Measurements from ENCODE around the gene EFNA4.
A peak's percentile ranks its signal among the peaks of the same experiment; 100 is the strongest.

The EFNA4 gene

GRCh38 chr1:155072531-155073289, 9.2 kb downstream of the EFNA4 start:
- FAIRE-seq: no peak

GRCh38 chr1:155073377-155074242, 10.1 kb downstream of the EFNA4 start:
- no peak for FAIRE-seq
- no peak for DNase-seq (ENCODE audit: low spot score)

More at GRCh38 chr1:155072531-155073289, 9.2 kb downstream of the EFNA4 start:
- no peak for DNase-seq (ENCODE audit: low spot score)

- no peak for FAIRE-seq
- DNase-seq (ENCODE audit: low spot score): no peak
These were observed 12.0 kb downstream of the EFNA4 start for GRCh38 chr1:155075535-155075934.

- FAIRE-seq (no peak), DNase-seq (ENCODE audit: low spot score) (no peak)
These were observed 12.8 kb downstream of the EFNA4 start for GRCh38 chr1:155076371-155076770.

GRCh38 chr1:155077346-155077745, 13.8 kb downstream of the EFNA4 start:
- no peak for FAIRE-seq
- DNase-seq (ENCODE audit: low spot score): no peak

GRCh38 chr1:155077758-155078445, 14.4 kb downstream of the EFNA4 start:
- FAIRE-seq: no peak
- DNase-seq (ENCODE audit: low spot score): no peak

- DNase-seq (ENCODE audit: low spot score): peak; percentile 96
- peak; percentile 35 for FAIRE-seq
These were observed 15.1 kb downstream of the EFNA4 start, which contains the start of gene EFNA3 for GRCh38 chr1:155078469-155079209. TSS of gene EFNA3 (plus strand) at chr1:155078837. CDS start at chr1:155078942, 105 bp downstream.

GRCh38 chr1:155079210-155079486, 15.6 kb downstream of the EFNA4 start:
- no peak for FAIRE-seq

GRCh38 chr1:155079487-155080311, 16.2 kb downstream of the EFNA4 start:
- no peak for DNase-seq (ENCODE audit: low spot score)
- no peak for FAIRE-seq

More at GRCh38 chr1:155079210-155079486, 15.6 kb downstream of the EFNA4 start:
- no peak for DNase-seq (ENCODE audit: low spot score)

- DNase-seq (ENCODE audit: low spot score) (no peak), FAIRE-seq (no peak)
These were observed 17.0 kb downstream of the EFNA4 start for GRCh38 chr1:155080312-155081228.

GRCh38 chr1:155081472-155082300, 18.1 kb downstream of the EFNA4 start:
- no peak for FAIRE-seq

GRCh38 chr1:155082301-155083051, 18.9 kb downstream of the EFNA4 start:
- no peak for DNase-seq (ENCODE audit: low spot score)
- no peak for FAIRE-seq

More at GRCh38 chr1:155081472-155082300, 18.1 kb downstream of the EFNA4 start:
- DNase-seq (ENCODE audit: low spot score): no peak

GRCh38 chr1:155083052-155083541, 19.6 kb downstream of the EFNA4 start:
- DNase-seq (ENCODE audit: low spot score) (no peak), FAIRE-seq (no peak)

- FAIRE-seq (no peak), DNase-seq (ENCODE audit: low spot score) (no peak)
These were observed 20.6 kb downstream of the EFNA4 start for GRCh38 chr1:155083865-155084721.

- peak; percentile 55 for FAIRE-seq
- peak; percentile 94 for DNase-seq (ENCODE audit: low spot score)
These were observed 21.4 kb downstream of the EFNA4 start for GRCh38 chr1:155084722-155085503.
